H1 (cell line): Measurements from ENCODE around the gene CRAT. TPM values are rescaled to one million over a fixed set of nuclear protein-coding genes. Genes with fewer than 3 reads are reported as not detected.

Source experiments
- CBX8 ChIP-seq: fragments of 300-800, 300-1000 bp; sonication (generic); IDR thresholded peaks from 2 replicates; pipeline ENCODE4 v1.7.1; 2016; ENCODE audit warnings: low read depth, low read length, borderline replicate concordance
- GABPA ChIP-seq: IDR thresholded peaks from 2 replicates; pipeline ENCODE4 v1.6.1; 2011; ENCODE audit warnings: mild to moderate bottlenecking, low read length, moderate library complexity, borderline replicate concordance; ENCODE audit not compliant: insufficient read depth
- PHF8 ChIP-seq: fragments of 200-600 bp; sonication (generic); conservative IDR thresholded peaks from 2 replicates; pipeline ENCODE4 v1.7.1; 2012; ENCODE audit warnings: low read depth, mild to moderate bottlenecking, inconsistent platforms, low read length, moderate library complexity
- YY1 ChIP-seq: IDR thresholded peaks from 2 replicates; pipeline ENCODE4 v1.6.1; 2011; ENCODE audit warnings: low read depth, mild to moderate bottlenecking, low read length
- polyA plus RNA-seq, 7 experiments: library from polyadenylated mRNA; depleted of rRNA in 3 of 7; stranded (reverse) in 5 of 7; unstranded in 2 of 7; fragments of >200 nt in 5 of 7; fragments of 200-250 nt in 2 of 7; gene quantifications; 1 replicate in 5 of 7; 2 replicates in 1 of 7; 4 replicates in 1 of 7; pipeline versions ENCODE4 v1.2.1 to v1.2.3, GENCODE V29; 2011 to 2013; ENCODE audit warnings: missing spikeins in 2 of 7, mixed read lengths in 2 of 7
- total RNA-seq: library from RNA; stranded (reverse); fragmentation: NEBNext Ultra II Directional; extraction: Animal tissue kit (Norgen Biotek cat#: 25700); gene quantifications from 2 replicates; pipeline ENCODE4 v1.2.1, GENCODE V29; 2021
- TF ChIP-seq, protein P1 (sequence below): fragments of 300-600 bp; sonication (generic); IDR thresholded peaks from 2 replicates; pipeline ENCODE4 v1.7.1; 2012; ENCODE audit warnings: low read length, moderate library complexity, mild to moderate bottlenecking, inconsistent platforms; ENCODE audit not compliant: insufficient replicate concordance

CRAT gene
- total and polyA plus RNA-seq, 2 of the 8 experiments (the other 6 are each of a cell fraction or from before 2014, with no cell fraction given), result 8.2 to 17.3 TPM

DNA sequence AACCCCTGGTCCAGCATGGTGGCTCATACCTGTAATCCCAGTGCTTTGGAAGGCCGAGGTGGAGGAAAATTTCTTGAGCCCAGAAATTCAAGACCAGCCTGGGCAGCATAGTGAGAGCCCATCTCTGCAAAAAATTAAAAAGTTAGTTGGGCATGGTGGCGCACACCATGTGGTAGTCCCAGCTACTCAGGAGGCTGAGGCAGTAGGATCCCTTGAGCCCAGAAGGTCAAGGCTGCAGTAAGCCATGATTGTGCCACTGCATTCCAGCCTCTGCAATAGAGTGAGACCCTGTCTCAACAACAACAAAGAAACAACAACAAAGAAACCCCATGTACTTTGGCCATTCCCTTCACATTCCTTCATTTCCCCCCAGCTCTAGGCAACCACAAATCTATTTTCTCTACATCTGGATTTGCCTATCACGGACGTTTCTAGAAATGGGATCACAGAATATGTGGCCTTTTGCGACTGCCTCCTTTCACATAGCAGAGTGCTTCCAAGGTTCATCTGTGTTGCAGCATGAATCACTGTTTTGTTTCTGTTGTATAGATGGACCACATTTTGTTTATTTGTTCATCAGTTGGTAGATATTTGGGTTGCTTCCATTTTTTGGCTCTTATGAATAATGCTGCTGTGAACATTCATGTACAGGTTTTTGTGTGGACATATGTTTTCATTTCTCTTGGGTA lies 56.3 kb downstream of the CRAT start (continued):
- TF ChIP-seq, protein P1, sequence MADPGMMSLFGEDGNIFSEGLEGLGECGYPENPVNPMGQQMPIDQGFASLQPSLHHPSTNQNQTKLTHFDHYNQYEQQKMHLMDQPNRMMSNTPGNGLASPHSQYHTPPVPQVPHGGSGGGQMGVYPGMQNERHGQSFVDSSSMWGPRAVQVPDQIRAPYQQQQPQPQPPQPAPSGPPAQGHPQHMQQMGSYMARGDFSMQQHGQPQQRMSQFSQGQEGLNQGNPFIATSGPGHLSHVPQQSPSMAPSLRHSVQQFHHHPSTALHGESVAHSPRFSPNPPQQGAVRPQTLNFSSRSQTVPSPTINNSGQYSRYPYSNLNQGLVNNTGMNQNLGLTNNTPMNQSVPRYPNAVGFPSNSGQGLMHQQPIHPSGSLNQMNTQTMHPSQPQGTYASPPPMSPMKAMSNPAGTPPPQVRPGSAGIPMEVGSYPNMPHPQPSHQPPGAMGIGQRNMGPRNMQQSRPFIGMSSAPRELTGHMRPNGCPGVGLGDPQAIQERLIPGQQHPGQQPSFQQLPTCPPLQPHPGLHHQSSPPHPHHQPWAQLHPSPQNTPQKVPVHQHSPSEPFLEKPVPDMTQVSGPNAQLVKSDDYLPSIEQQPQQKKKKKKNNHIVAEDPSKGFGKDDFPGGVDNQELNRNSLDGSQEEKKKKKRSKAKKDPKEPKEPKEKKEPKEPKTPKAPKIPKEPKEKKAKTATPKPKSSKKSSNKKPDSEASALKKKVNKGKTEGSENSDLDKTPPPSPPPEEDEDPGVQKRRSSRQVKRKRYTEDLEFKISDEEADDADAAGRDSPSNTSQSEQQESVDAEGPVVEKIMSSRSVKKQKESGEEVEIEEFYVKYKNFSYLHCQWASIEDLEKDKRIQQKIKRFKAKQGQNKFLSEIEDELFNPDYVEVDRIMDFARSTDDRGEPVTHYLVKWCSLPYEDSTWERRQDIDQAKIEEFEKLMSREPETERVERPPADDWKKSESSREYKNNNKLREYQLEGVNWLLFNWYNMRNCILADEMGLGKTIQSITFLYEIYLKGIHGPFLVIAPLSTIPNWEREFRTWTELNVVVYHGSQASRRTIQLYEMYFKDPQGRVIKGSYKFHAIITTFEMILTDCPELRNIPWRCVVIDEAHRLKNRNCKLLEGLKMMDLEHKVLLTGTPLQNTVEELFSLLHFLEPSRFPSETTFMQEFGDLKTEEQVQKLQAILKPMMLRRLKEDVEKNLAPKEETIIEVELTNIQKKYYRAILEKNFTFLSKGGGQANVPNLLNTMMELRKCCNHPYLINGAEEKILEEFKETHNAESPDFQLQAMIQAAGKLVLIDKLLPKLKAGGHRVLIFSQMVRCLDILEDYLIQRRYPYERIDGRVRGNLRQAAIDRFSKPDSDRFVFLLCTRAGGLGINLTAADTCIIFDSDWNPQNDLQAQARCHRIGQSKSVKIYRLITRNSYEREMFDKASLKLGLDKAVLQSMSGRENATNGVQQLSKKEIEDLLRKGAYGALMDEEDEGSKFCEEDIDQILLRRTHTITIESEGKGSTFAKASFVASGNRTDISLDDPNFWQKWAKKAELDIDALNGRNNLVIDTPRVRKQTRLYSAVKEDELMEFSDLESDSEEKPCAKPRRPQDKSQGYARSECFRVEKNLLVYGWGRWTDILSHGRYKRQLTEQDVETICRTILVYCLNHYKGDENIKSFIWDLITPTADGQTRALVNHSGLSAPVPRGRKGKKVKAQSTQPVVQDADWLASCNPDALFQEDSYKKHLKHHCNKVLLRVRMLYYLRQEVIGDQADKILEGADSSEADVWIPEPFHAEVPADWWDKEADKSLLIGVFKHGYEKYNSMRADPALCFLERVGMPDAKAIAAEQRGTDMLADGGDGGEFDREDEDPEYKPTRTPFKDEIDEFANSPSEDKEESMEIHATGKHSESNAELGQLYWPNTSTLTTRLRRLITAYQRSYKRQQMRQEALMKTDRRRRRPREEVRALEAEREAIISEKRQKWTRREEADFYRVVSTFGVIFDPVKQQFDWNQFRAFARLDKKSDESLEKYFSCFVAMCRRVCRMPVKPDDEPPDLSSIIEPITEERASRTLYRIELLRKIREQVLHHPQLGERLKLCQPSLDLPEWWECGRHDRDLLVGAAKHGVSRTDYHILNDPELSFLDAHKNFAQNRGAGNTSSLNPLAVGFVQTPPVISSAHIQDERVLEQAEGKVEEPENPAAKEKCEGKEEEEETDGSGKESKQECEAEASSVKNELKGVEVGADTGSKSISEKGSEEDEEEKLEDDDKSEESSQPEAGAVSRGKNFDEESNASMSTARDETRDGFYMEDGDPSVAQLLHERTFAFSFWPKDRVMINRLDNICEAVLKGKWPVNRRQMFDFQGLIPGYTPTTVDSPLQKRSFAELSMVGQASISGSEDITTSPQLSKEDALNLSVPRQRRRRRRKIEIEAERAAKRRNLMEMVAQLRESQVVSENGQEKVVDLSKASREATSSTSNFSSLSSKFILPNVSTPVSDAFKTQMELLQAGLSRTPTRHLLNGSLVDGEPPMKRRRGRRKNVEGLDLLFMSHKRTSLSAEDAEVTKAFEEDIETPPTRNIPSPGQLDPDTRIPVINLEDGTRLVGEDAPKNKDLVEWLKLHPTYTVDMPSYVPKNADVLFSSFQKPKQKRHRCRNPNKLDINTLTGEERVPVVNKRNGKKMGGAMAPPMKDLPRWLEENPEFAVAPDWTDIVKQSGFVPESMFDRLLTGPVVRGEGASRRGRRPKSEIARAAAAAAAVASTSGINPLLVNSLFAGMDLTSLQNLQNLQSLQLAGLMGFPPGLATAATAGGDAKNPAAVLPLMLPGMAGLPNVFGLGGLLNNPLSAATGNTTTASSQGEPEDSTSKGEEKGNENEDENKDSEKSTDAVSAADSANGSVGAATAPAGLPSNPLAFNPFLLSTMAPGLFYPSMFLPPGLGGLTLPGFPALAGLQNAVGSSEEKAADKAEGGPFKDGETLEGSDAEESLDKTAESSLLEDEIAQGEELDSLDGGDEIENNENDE, result no peak
- TF ChIP-seq PHF8, result no peak
- TF ChIP-seq CBX8, result no peak
- no peak for TF ChIP-seq YY1
- TF ChIP-seq GABPA, result no peak
